Endothelial cell (in vitro differentiated cells): ENCODE results near the gene RBM3. TPM values are rescaled to one million over a fixed set of nuclear protein-coding genes. Genes with fewer than 3 reads are reported as not detected.
A peak's percentile ranks its signal among the peaks of the same experiment; 100 is the strongest.

Experiments
- DNase-seq: peaks from one replicate; pipeline ENCODE4 v3.0.0; 2021; ENCODE audit warnings: low spot score
- H3K27ac Mint-ChIP-seq: one replicate; pipeline ENCODE4 v1.8.0; 2021; ENCODE audit warnings: mixed read lengths, inconsistent platforms; ENCODE audit not compliant: unreplicated experiment
- H3K27me3 Mint-ChIP-seq: one replicate; pipeline ENCODE4 v1.8.0; 2021; ENCODE audit warnings: mild to moderate bottlenecking, moderate library complexity, mixed read lengths, inconsistent platforms; ENCODE audit not compliant: unreplicated experiment
- H3K36me3 Mint-ChIP-seq: one replicate; pipeline ENCODE4 v1.8.0; 2021; ENCODE audit warnings: mild to moderate bottlenecking, low read depth, mixed read lengths, inconsistent platforms; ENCODE audit not compliant: unreplicated experiment
- H3K4me1 Mint-ChIP-seq: one replicate; pipeline ENCODE4 v1.8.0; 2021; ENCODE audit warnings: mild to moderate bottlenecking, mixed read lengths, inconsistent platforms; ENCODE audit not compliant: unreplicated experiment
- H3K4me3 Mint-ChIP-seq: one replicate; pipeline ENCODE4 v1.8.0; 2021; ENCODE audit warnings: mild to moderate bottlenecking, mixed read lengths, inconsistent platforms; ENCODE audit not compliant: unreplicated experiment
- H3K9me3 Mint-ChIP-seq: one replicate; pipeline ENCODE4 v1.8.0; 2021; ENCODE audit warnings: mixed read lengths, inconsistent platforms; ENCODE audit not compliant: unreplicated experiment
- CTCF ChIP-seq: fragments of 200-600 bp; sonication (generic); IDR thresholded peaks from one replicate; pipeline ENCODE4 v1.5.0; 2021; ENCODE audit warnings: antibody characterized with exemption; ENCODE audit not compliant: unreplicated experiment
- total RNA-seq: library from RNA; stranded (reverse); fragmentation: NEBNext Ultra II Directional; extraction: Animal tissue kit (Norgen Biotek cat#: 25700); gene quantifications from one replicate; pipeline ENCODE4 v1.2.1, GENCODE V29; 2021; ENCODE audit not compliant: unreplicated experiment

RBM3 gene
- total RNA-seq, 1 donor from 2014 or later = 252 TPM

- Mint-ChIP-seq H3K4me1 (peaks cover 3% of the 10 kb centered on the region), H3K4me3 (no peak overlapping the region), H3K9me3 (no peaks in the 10 kb centered on the region), H3K27ac (no peak overlapping the region), H3K27me3 (peaks cover 4% of the 10 kb centered on the region), H3K36me3 (no peaks in the 10 kb centered on the region)
- DNase-seq = no peak
- no peak for TF ChIP-seq CTCF
Measured at GRCh38 chrX:48589482-48590162, 15.3 kb downstream of the RBM3 start.

GRCh38 chrX:48590203-48591103 lies 16.2 kb downstream of the RBM3 start:
- TF ChIP-seq CTCF = no peak
- Mint-ChIP-seq H3K27ac (no peak overlapping the region), H3K36me3 (no peaks in the 10 kb centered on the region), H3K4me1 (peaks cover 3% of the 10 kb centered on the region), H3K27me3 (peaks cover 4% of the 10 kb centered on the region), H3K9me3 (no peaks in the 10 kb centered on the region), H3K4me3 (peak overlapping the region; percentile 56)
- no peak for DNase-seq

- no peaks in the 10 kb centered on the region for H3K36me3 Mint-ChIP-seq
- no peak for DNase-seq
- no peaks in the 10 kb centered on the region for H3K9me3 Mint-ChIP-seq
- no peak overlapping the region for H3K4me3 Mint-ChIP-seq
- H3K27me3 Mint-ChIP-seq = peaks cover 4% of the 10 kb centered on the region
- no peak for TF ChIP-seq CTCF
- no peak overlapping the region for H3K27ac Mint-ChIP-seq
- H3K4me1 Mint-ChIP-seq = peaks cover 3% of the 10 kb centered on the region
Measured at GRCh38 chrX:48591255-48591791, 17.0 kb downstream of the RBM3 start.

- Mint-ChIP-seq H3K9me3 (no peaks in the 10 kb centered on the region), H3K27ac (no peak overlapping the region)
Measured at GRCh38 chrX:48592971-48593370, 18.7 kb downstream of the RBM3 start.

More at GRCh38 chrX:48592971-48593370, 18.7 kb downstream of the RBM3 start:
- DNase-seq = no peak
- Mint-ChIP-seq H3K27me3 (peaks cover 6% of the 10 kb centered on the region), H3K4me1 (peaks cover 3% of the 10 kb centered on the region), H3K36me3 (no peaks in the 10 kb centered on the region), H3K4me3 (no peak overlapping the region)
- TF ChIP-seq CTCF = no peak
